ENCODE results near the gene HERPUD1.
A peak's percentile ranks its signal among the peaks of the same experiment; 100 is the strongest.
"Not testable (repeated sequence)": the region's sequence is repeated elsewhere in the genome, so short reads cannot be mapped to it uniquely, and the experiment has no call there.

Gene HERPUD1

GRCh38 chr16:56977823-56978430, 46.0 kb downstream of the HERPUD1 start:
- no peak for DNase-seq (ENCODE audit: low spot score)
- FAIRE-seq: no peak

GRCh38 chr16:56980201-56980535, 48.2 kb downstream of the HERPUD1 start:
- FAIRE-seq: no peak

GRCh38 chr16:56980792-56981724, 49.1 kb downstream of the HERPUD1 start:
- no peak for FAIRE-seq
- DNase-seq (ENCODE audit: low spot score): no peak

More at GRCh38 chr16:56980201-56980535, 48.2 kb downstream of the HERPUD1 start:
- DNase-seq (ENCODE audit: low spot score): no peak

GRCh38 chr16:56981729-56982271, 49.9 kb downstream of the HERPUD1 start:
- no peak for FAIRE-seq
- no peak for DNase-seq (ENCODE audit: low spot score)

GRCh38 chr16:56982695-56983094, 50.8 kb downstream of the HERPUD1 start:
- DNase-seq (ENCODE audit: low spot score) (no peak), FAIRE-seq (no peak)

GRCh38 chr16:56983211-56983751, 51.3 kb downstream of the HERPUD1 start:
- DNase-seq (ENCODE audit: low spot score) (no peak), FAIRE-seq (no peak)

- FAIRE-seq (no peak), DNase-seq (ENCODE audit: low spot score) (no peak)
Observed at GRCh38 chr16:56984639-56985038, 52.7 kb downstream of the HERPUD1 start.

- no peak for FAIRE-seq
- peak; percentile 86 for DNase-seq (ENCODE audit: low spot score)
Observed at GRCh38 chr16:56985288-56985961, 53.5 kb downstream of the HERPUD1 start.

GRCh38 chr16:56985962-56986360, 54.0 kb downstream of the HERPUD1 start:
- no peak for DNase-seq (ENCODE audit: low spot score)
- FAIRE-seq: no peak

- no peak for DNase-seq (ENCODE audit: low spot score)
- no peak for FAIRE-seq
Observed at GRCh38 chr16:56986361-56986760, 54.4 kb downstream of the HERPUD1 start.

- not testable (repeated sequence) for DNase-seq (ENCODE audit: low spot score); FAIRE-seq
Observed at GRCh38 chr16:56986908-56987307, 55.0 kb downstream of the HERPUD1 start.

GRCh38 chr16:56987692-56988091, 55.8 kb downstream of the HERPUD1 start:
- FAIRE-seq: no peak
- DNase-seq (ENCODE audit: low spot score): no peak

- DNase-seq (ENCODE audit: low spot score) (no peak), FAIRE-seq (peak; percentile 56)
Observed at GRCh38 chr16:56988161-56988947, 56.4 kb downstream of the HERPUD1 start.

GRCh38 chr16:56988948-56989945, 57.3 kb downstream of the HERPUD1 start, which contains the start of gene NLRC5:
NLRC5 (plus strand) TSS chr16:56989557; CDS start chr16:57020713, 31,156 bp downstream.
- peak; percentile 90 for DNase-seq (ENCODE audit: low spot score)
- FAIRE-seq: no peak

- FAIRE-seq (no peak), DNase-seq (ENCODE audit: low spot score) (no peak)
Observed at GRCh38 chr16:56989988-56990387, 58.0 kb downstream of the HERPUD1 start.

- no peak for DNase-seq (ENCODE audit: low spot score)
- no peak for FAIRE-seq
Observed at GRCh38 chr16:56990407-56991286, 58.7 kb downstream of the HERPUD1 start.

GRCh38 chr16:56992431-56992830, 60.5 kb downstream of the HERPUD1 start:
- DNase-seq (ENCODE audit: low spot score); FAIRE-seq: not testable (repeated sequence)

GRCh38 chr16:56993204-56993603, 61.3 kb downstream of the HERPUD1 start:
- DNase-seq (ENCODE audit: low spot score) (no peak), FAIRE-seq (no peak)
